NOMO-1 treated with DMSO at 0.1 percent for 48 hours (cell line): ENCODE data around the gene TTC23.

Experiments
- DNase-seq: peaks from one replicate; lab custom pipeline; 2025; ENCODE audit not compliant: unreplicated experiment; lab: John Stamatoyannopoulos, UW

Gene TTC23

GRCh38 chr15:99140590-99140989, 108.8 kb downstream of the TTC23 start:
- DNase-seq: no peak

GRCh38 chr15:99139276-99139675, 110.1 kb downstream of the TTC23 start:
- no peak for DNase-seq

- no peak for DNase-seq
These were observed 110.8 kb downstream of the TTC23 start for GRCh38 chr15:99138491-99138982.

- DNase-seq: no peak
These were observed 111.5 kb downstream of the TTC23 start for GRCh38 chr15:99137877-99138276.

GRCh38 chr15:99137111-99137546, 112.3 kb downstream of the TTC23 start:
- no peak for DNase-seq

GRCh38 chr15:99135194-99135593, 114.2 kb downstream of the TTC23 start:
- DNase-seq: no peak

DNA sequence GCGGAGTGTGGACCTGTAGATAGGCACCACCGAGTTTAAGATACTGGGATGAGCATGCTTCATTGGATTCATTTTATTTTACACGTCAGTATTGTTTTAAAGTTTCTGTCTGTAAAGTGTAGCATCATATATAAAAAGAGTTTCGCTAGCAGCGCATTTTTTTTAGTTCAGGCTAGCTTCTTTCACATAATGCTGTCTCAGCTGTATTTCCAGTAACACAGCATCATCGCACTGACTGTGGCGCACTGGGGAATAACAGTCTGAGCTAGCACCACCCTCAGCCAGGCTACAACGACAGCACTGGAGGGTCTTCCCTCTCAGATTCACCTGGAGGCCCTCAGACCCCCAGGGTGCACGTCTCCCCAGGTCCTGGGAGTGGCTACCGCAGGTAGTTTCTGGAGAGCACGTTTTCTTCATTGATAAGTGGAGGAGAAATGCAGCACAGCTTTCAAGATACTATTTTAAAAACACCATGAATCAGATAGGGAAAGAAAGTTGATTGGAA, 115.0 kb downstream of the TTC23 start:
- no peak for DNase-seq

- no peak for DNase-seq
These were observed 116.6 kb downstream of the TTC23 start for GRCh38 chr15:99132634-99133287.

GRCh38 chr15:99132122-99132521, 117.3 kb downstream of the TTC23 start:
- no peak for DNase-seq

DNA sequence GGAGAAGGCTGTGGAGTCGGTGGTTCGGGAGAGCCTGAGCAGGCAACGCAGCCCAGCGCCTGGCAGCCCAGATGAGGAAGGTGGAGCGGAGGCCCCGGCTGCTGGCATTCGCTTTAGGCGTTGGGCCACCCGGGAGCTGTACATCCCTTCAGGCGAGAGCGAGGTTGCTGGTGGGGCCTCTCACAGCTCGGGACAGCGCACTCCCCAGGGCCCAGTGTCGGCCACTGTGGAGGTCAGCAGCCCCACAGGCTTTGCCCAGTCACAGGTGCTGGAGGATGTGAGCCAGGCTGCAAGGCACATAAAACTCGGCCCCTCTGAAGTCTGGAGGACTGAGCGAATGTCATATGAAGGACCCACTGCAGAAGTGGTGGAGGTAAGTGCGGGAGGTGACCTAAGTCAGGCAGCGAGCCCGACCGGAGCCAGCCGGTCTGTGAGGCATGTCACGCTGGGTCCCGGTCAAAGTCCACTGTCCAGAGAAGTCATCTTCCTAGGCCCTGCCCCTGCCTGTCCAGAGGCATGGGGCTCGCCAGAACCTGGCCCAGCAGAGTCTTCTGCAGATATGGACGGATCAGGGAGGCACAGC, 117.8 kb downstream of the TTC23 start:
- no peak for DNase-seq

GRCh38 chr15:99130765-99131440, 118.5 kb downstream of the TTC23 start:
- no peak for DNase-seq

DNA sequence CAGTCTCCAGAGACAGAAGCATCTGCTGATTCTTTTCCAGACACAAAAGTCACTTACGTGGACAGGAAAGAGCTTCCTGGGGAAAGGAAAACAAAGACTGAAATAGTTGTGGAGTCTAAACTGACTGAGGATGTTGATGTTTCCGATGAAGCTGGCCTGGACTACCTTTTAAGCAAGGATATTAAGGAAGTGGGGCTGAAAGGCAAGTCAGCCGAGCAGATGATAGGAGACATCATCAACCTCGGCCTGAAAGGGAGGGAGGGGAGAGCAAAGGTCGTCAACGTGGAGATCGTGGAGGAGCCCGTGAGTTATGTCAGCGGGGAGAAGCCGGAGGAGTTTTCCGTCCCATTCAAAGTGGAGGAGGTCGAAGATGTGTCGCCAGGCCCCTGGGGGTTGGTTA, 119.1 kb downstream of the TTC23 start:
- no peak for DNase-seq

DNA sequence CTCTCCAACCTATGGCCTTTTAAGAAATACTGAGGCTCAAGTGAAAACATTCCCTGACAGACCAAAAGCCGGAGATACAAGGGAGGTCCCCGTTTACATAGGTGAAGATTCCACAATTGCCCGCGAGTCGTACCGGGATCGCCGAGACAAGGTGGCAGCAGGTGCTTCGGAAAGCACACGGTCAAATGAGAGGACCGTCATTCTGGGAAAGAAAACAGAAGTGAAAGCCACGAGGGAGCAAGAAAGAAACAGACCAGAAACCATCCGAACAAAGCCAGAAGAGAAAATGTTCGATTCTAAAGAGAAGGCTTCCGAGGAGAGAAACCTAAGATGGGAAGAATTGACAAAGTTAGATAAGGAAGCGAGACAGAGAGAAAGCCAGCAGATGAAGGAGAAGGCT, 119.7 kb downstream of the TTC23 start:
- peak; percentile 27 for DNase-seq

DNA sequence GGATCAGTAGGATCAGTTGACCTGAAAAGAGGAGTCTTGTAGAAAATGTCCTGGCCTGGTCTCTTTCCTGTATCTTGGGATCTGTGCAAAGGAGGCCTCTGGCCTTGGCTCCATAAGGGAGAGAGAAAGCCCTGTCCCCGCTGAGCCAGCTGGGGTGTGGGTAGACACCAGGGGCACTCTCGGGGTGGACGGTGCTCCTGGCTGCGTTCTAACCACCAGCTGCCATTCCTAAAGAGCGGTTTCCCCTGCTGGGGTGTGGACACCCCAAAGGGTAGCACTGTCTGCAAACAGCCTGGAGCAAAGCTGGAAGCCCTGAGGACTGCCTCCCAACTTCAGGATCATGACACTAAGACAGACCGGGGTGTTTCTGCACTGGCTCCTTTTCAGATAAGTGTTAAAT, 121.0 kb downstream of the TTC23 start:
- no peak for DNase-seq

GRCh38 chr15:99127773-99128172, 121.6 kb downstream of the TTC23 start:
- DNase-seq: no peak

DNA sequence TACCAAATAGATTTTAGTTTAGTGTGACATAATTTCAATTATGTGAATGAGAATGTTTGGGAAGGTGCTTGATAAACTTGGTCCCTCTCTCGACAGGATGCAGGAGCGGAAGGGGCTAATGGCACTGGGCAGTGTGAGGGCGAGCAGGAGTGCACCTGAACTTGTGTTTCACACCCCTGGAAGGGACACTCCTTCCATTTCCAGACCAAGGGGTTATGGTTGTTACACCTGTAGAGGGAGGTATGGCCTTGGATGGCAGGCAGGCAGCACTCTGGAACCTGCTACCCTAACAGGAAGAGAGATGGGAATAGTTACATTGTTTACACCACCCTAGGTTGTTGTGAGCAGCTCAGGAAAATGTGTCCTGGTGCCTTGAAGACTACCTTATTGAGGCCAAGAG, 122.5 kb downstream of the TTC23 start:
- no peak for DNase-seq

DNA sequence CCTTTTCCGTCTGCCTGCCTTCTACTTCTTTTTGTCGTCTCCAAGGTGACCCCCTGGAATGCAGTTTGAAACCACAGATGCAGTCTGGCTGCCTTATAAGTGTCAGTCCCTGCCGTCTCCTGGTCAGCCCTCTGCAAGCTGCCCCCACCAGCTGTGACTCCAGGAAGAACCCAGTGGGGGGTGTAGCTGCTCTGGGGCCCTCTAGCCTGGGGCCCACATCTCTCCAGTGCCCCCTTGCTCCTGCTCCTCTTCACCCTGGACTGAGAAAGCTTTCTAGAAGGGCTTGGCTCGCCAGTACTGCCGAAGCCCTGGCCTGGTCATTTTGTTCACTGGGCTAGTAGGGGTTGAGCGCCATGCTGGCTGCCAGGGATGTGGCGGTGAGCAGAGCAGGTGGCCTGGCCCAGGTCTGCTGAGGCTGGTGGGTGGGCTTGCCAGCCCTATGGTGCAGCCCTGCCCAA, 123.2 kb downstream of the TTC23 start:
- DNase-seq: no peak

DNA sequence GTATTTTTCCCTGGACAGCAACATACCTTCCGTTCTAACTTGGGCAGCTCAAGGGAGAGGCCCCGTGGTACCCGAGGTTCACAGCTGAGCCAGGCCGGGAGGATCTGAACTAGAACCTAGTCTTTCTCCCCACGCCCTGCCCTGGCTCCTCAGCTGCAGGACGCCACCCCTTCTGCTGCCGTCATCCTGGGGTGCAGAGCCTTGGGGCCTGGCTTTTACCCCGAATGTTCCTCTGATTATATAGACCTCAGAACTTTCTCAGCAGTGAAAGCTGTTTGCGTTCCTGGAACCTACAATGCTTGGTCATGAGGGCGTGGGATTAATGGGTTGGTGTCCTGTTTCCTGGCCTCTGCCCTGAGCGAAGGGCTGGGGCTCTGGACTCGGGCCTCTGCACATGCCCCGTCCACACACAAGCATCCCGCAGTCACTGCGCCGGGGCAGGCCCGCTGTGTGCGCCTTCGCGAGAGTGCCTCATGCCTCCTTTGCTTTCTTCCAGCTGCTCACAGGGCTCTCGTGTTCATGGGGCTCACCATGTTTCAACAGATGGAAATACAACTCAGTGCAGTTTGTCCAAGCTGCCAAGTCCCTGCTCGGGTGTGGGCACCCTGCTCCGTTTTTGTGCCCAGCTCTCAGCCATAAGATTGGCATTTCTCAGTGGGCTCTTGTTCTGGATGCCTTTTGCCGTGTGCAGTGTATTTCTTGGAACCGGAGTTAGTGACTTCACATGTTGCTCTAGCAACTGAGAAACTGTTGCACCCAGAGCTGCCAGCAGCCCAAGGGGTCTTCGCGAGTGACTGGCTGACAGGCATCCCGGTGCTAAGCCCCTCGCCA, 124.1 kb downstream of the TTC23 start:
- DNase-seq: no peak

GRCh38 chr15:99124641-99125040, 124.7 kb downstream of the TTC23 start:
- DNase-seq: no peak

GRCh38 chr15:99123713-99124451, 125.5 kb downstream of the TTC23 start:
- peak; percentile 84 for DNase-seq
